Activated naive CD8-positive, alpha-beta T cell treated with anti-CD3 and anti-CD28 coated beads for 36 hours (primary cell): ENCODE results near the gene PPP1R9A. TPM values are rescaled to one million over a fixed set of nuclear protein-coding genes. Genes with fewer than 3 reads are reported as not detected.

Source experiments
- DNase-seq: peaks from one replicate; pipeline ENCODE4 v3.0.0; 2021
- H3K27ac Mint-ChIP-seq: one replicate; pipeline ENCODE4 v1.8.0; 2022; ENCODE audit warnings: mild to moderate bottlenecking, moderate library complexity, mixed read lengths
- H3K27me3 Mint-ChIP-seq: one replicate; pipeline ENCODE4 v1.8.0; 2022; ENCODE audit warnings: mild to moderate bottlenecking, mixed read lengths
- H3K36me3 Mint-ChIP-seq: one replicate; pipeline ENCODE4 v1.8.0; 2021; ENCODE audit warnings: mild to moderate bottlenecking, mixed read lengths
- H3K4me1 Mint-ChIP-seq: one replicate; pipeline ENCODE4 v1.8.0; 2021; ENCODE audit warnings: mixed read lengths
- H3K4me3 Mint-ChIP-seq: one replicate; pipeline ENCODE4 v1.8.0; 2022; ENCODE audit warnings: mild to moderate bottlenecking, moderate library complexity, mixed read lengths
- H3K9me3 Mint-ChIP-seq: one replicate; pipeline ENCODE4 v1.8.0; 2022; ENCODE audit warnings: mixed read lengths
- total RNA-seq, 2 experiments: library from RNA; stranded (reverse); gene quantifications; one replicate each; pipeline ENCODE4 v1.2.3, GENCODE V29; 2021

PPP1R9A gene
- total RNA-seq, 2 experiments from 2014 or later: 0.08 to 0.16 TPM

- no peak for DNase-seq
- Mint-ChIP-seq H3K4me1 (no peaks in the 10 kb centered on the region), H3K36me3 (no peaks in the 10 kb centered on the region), H3K27ac (no peak overlapping the region), H3K27me3 (no peaks in the 10 kb centered on the region), H3K9me3 (no peaks in the 10 kb centered on the region), H3K4me3 (no peak overlapping the region)
Measured at GRCh38 chr7:95318501-95319100, 411.2 kb downstream of the PPP1R9A start.

- DNase-seq: no peak
- Mint-ChIP-seq H3K9me3 (no peaks in the 10 kb centered on the region), H3K27ac (no peak overlapping the region), H3K4me3 (no peak overlapping the region), H3K36me3 (no peaks in the 10 kb centered on the region), H3K27me3 (no peaks in the 10 kb centered on the region), H3K4me1 (peaks cover 1% of the 10 kb centered on the region)
Measured at GRCh38 chr7:95319570-95319969, 412.2 kb downstream of the PPP1R9A start.

DNA sequence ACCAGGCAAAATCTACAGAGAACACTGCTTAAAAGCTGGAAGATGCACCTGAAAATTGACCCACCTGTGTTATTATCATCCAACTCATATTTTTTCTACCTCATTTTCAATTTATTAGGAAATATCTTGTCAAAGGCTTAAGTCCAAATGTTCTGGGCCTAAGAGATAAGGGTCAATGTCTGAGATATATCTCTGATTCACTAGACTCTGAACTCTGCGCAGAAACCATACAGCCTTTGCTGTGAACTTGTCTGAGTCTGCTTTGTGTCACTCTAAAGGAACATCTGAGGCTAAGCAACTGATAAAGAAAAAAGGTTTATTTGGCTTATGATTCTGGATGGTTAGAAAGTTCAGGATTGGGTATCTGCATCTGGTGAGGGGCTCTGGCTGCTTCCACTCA lies 413.3 kb downstream of the PPP1R9A start:
- peaks cover 9% of the 10 kb centered on the region for H3K27me3 Mint-ChIP-seq
- H3K4me1 Mint-ChIP-seq: peaks cover 7% of the 10 kb centered on the region
- no peak for DNase-seq
- H3K36me3 Mint-ChIP-seq: no peaks in the 10 kb centered on the region
- no peak overlapping the region for H3K27ac Mint-ChIP-seq
- no peak overlapping the region for H3K4me3 Mint-ChIP-seq
- H3K9me3 Mint-ChIP-seq: no peaks in the 10 kb centered on the region

DNA sequence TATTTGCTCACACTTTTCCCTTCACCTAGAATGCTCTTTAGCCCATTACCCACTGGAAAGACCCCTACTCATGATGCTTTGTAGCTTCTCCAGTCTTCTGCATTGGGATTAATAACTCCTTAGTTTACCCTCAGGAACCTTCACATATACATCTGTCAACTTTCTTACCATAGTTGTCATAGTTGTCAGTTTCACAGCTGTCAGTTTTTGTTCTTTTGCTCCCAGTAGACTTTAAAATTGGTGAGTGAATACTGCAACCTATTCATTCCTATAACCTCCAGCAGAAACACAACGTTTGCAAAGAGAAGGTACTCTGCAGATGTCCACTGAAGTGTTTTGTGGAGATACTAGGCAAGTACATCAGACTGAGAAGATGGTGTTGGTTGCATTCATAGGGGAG lies 414.3 kb downstream of the PPP1R9A start:
- Mint-ChIP-seq H3K4me3 (no peak overlapping the region), H3K36me3 (no peaks in the 10 kb centered on the region)
- DNase-seq: no peak

DNA sequence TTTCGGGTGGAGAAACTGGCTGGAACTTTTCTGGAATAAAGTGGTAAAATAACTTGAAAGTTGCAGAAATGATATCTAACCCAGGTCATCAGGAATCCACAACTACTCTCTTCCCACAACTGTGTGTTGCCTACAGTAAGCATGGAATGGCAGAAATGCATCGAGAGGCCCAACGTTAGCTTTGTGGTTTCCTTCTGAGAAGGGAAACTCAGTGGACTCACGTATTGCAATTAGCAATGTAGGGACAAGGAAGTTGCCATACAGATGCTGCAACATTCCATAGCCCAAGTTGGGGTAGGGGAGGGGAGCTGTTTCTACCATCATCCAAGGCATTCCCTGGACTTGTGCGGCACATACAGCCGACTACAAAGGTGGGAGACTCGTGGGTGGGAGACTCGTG lies 415.0 kb downstream of the PPP1R9A start:
- H3K27me3 Mint-ChIP-seq: peaks cover 15% of the 10 kb centered on the region
- peaks cover 3% of the 10 kb centered on the region for H3K9me3 Mint-ChIP-seq
- no peaks in the 10 kb centered on the region for H3K36me3 Mint-ChIP-seq
- no peak overlapping the region for H3K4me3 Mint-ChIP-seq
- H3K4me1 Mint-ChIP-seq: peaks cover 7% of the 10 kb centered on the region
- no peak overlapping the region for H3K27ac Mint-ChIP-seq
- DNase-seq: no peak

More for the DNA sequence above, 414.3 kb downstream of the PPP1R9A start:
- peaks cover 13% of the 10 kb centered on the region for H3K27me3 Mint-ChIP-seq
- no peak overlapping the region for H3K27ac Mint-ChIP-seq
- H3K4me1 Mint-ChIP-seq: peaks cover 7% of the 10 kb centered on the region
- H3K9me3 Mint-ChIP-seq: peaks cover 3% of the 10 kb centered on the region

DNA sequence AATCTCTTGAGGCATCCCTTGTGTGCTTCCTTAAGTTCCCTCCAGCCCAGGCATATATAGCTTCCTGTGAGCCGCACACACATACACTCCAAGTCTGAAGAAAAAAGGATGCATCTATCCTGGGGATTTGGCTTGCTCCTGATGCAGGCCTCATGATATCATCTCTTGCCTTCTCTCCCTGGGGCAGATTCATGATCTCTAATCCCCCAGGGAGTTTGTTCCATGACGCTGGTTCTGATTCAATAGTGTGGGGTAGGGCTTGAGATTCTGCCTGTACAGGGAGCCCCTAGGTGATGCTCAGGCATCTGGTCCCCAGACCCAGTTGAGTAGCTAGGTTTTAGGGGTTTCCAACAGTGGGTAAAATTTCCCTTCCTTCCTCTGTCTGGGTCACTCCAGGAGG lies 415.5 kb downstream of the PPP1R9A start:
- Mint-ChIP-seq H3K9me3 (peaks cover 3% of the 10 kb centered on the region), H3K27me3 (peaks cover 19% of the 10 kb centered on the region), H3K4me1 (peaks cover 7% of the 10 kb centered on the region), H3K36me3 (peaks cover 2% of the 10 kb centered on the region), H3K27ac (no peak overlapping the region), H3K4me3 (no peak overlapping the region)
- no peak for DNase-seq

DNA sequence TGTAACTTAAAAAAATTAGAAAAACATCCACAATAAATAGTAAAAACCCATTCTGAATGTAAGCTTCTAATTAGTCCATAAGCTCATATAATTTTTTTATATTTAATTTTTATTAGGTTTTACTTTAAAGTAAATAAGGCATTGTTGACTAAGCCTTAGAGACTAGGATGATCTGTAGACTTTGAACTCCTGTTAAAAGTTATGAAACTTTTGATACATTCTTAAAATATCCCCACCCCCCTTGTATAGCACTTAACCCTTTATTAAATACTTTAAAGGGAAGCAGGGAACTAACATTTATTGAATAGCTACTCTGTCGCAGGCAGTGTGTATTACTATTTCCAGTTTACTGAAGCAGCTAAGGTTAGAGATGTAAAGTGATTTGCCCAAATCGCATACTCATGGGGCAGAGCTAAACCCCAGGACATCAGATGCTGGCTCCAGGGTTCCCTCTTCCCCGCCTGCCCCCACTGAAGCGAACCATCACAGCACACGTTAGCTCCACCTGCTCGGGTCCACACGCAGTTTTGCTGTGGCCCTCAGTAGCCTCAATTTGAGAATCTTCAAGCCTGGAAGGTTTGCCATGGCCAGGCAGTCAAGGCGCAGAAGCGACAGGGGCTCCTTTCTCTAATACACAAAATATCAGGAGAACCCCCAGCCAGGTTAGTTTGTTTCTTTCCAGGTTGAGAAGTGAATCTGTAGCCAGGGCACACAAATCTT lies 416.2 kb downstream of the PPP1R9A start:
- no peak for DNase-seq
- H3K9me3 Mint-ChIP-seq: peaks cover 3% of the 10 kb centered on the region
- H3K4me1 Mint-ChIP-seq: peaks cover 7% of the 10 kb centered on the region
- H3K4me3 Mint-ChIP-seq: no peak overlapping the region
- H3K36me3 Mint-ChIP-seq: peaks cover 2% of the 10 kb centered on the region
- no peak overlapping the region for H3K27ac Mint-ChIP-seq
- peaks cover 19% of the 10 kb centered on the region for H3K27me3 Mint-ChIP-seq

GRCh38 chr7:95324431-95324830 lies 417.0 kb downstream of the PPP1R9A start, which contains the start of gene PON1:
Gene PON1 (minus strand): TSS chr7:95324532. CDS start chr7:95324475, 57 bp downstream.
- Mint-ChIP-seq H3K4me3 (no peak within 1 kb of the TSS), H3K4me1 (peaks cover 7% of the 10 kb centered on the region), H3K9me3 (peaks cover 3% of the 10 kb centered on the region), H3K36me3 (peaks cover 2% of the 10 kb centered on the region), H3K27me3 (peaks cover 19% of the 10 kb centered on the region), H3K27ac (no peak within 1 kb of the TSS)
- DNase-seq: peak; percentile 22

- Mint-ChIP-seq H3K27ac (no peak overlapping the region), H3K36me3 (peaks cover 2% of the 10 kb centered on the region), H3K4me1 (peaks cover 13% of the 10 kb centered on the region), H3K4me3 (no peak overlapping the region), H3K9me3 (peaks cover 3% of the 10 kb centered on the region), H3K27me3 (peaks cover 19% of the 10 kb centered on the region)
- DNase-seq: no peak
Measured at GRCh38 chr7:95327356-95327755, 420.0 kb downstream of the PPP1R9A start.

GRCh38 chr7:95330204-95330960 lies 423.0 kb downstream of the PPP1R9A start:
- Mint-ChIP-seq H3K27me3 (peaks cover 12% of the 10 kb centered on the region), H3K9me3 (peaks cover 3% of the 10 kb centered on the region), H3K4me1 (peaks cover 6% of the 10 kb centered on the region), H3K4me3 (peak overlapping the region; percentile 60), H3K36me3 (peaks cover 2% of the 10 kb centered on the region), H3K27ac (peak overlapping the region; percentile 56)
- no peak for DNase-seq

DNA sequence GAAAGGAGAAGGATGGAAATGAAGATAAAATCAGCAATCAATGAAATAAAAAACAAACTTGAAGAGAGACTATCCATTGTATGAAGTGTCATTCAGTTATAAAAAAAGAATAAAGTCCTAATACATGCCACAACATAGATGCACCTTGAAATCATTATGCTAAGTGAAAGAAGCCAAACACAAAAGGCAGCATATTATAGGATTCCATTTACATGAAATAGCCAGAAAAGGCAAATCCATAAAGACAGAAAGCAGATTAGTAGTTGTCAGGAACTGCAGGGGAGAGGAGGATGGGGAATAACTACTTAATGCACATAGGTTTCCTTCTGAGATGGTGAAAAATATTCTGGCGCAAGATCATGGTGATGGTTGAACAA lies 423.6 kb downstream of the PPP1R9A start:
- no peak for DNase-seq
- Mint-ChIP-seq H3K4me1 (peaks cover 6% of the 10 kb centered on the region), H3K9me3 (peaks cover 3% of the 10 kb centered on the region), H3K4me3 (peak overlapping the region; percentile 60), H3K27ac (peak overlapping the region; percentile 56), H3K27me3 (peaks cover 10% of the 10 kb centered on the region), H3K36me3 (peaks cover 2% of the 10 kb centered on the region)

- Mint-ChIP-seq H3K36me3 (no peaks in the 10 kb centered on the region), H3K9me3 (no peaks in the 10 kb centered on the region), H3K27me3 (no peaks in the 10 kb centered on the region), H3K27ac (no peak overlapping the region), H3K4me3 (no peak overlapping the region), H3K4me1 (peaks cover 6% of the 10 kb centered on the region)
- no peak for DNase-seq
Measured at GRCh38 chr7:95334447-95334846, 427.1 kb downstream of the PPP1R9A start.

GRCh38 chr7:95335093-95335492 lies 427.7 kb downstream of the PPP1R9A start:
- no peaks in the 10 kb centered on the region for H3K36me3 Mint-ChIP-seq
- no peak for DNase-seq
- H3K9me3 Mint-ChIP-seq: no peaks in the 10 kb centered on the region
- H3K27ac Mint-ChIP-seq: no peak overlapping the region
- H3K27me3 Mint-ChIP-seq: no peaks in the 10 kb centered on the region
- no peak overlapping the region for H3K4me3 Mint-ChIP-seq
- H3K4me1 Mint-ChIP-seq: peaks cover 4% of the 10 kb centered on the region

- H3K4me3 Mint-ChIP-seq: no peak overlapping the region
Measured at GRCh38 chr7:95338832-95339231, 431.4 kb downstream of the PPP1R9A start.

GRCh38 chr7:95340491-95340890 lies 433.1 kb downstream of the PPP1R9A start:
- H3K27ac Mint-ChIP-seq: no peak overlapping the region
- H3K4me3 Mint-ChIP-seq: no peak overlapping the region
- no peaks in the 10 kb centered on the region for H3K27me3 Mint-ChIP-seq
- DNase-seq: no peak
- H3K9me3 Mint-ChIP-seq: no peaks in the 10 kb centered on the region
- H3K36me3 Mint-ChIP-seq: no peaks in the 10 kb centered on the region
- no peaks in the 10 kb centered on the region for H3K4me1 Mint-ChIP-seq

More at GRCh38 chr7:95338832-95339231, 431.4 kb downstream of the PPP1R9A start:
- Mint-ChIP-seq H3K36me3 (no peaks in the 10 kb centered on the region), H3K27me3 (no peaks in the 10 kb centered on the region), H3K4me1 (no peaks in the 10 kb centered on the region), H3K27ac (no peak overlapping the region), H3K9me3 (no peaks in the 10 kb centered on the region)
- no peak for DNase-seq
